K562 (cell line): ENCODE results near the gene THOP1. TPM values are rescaled to one million over a fixed set of nuclear protein-coding genes. Genes with fewer than 3 reads are reported as not detected.
A peak's percentile ranks its signal among the peaks of the same experiment; 100 is the strongest.

ENCODE experiments used
- ARID3B ChIP-seq: fragments of 250-450 bp; sonication (Bioruptor Pico); IDR thresholded peaks from 2 replicates; pipeline ENCODE4 v1.4.0; 2020; ENCODE audit warnings: borderline replicate concordance
- CC2D1A ChIP-seq: fragments of 450-650 bp; IDR thresholded peaks from 2 replicates; pipeline ENCODE4 v1.6.1; 2017; ENCODE audit warnings: mild to moderate bottlenecking
- FOSL1 ChIP-seq: fragments of 200-800 bp; sonication (Bioruptor generic); conservative IDR thresholded peaks from 2 replicates; pipeline ENCODE4 v1.6.1; 2016; ENCODE audit warnings: missing genetic modification characterization, missing compliant biosample characterization
- FOXP1 ChIP-seq: sonication (generic); formaldehyde crosslinking; IDR thresholded peaks from 2 replicates; pipeline ENCODE4 v1.8.0; 2022; ENCODE audit warnings: mild to moderate bottlenecking, missing genetic modification reagents
- GATA2 ChIP-seq: sonication (generic); formaldehyde crosslinking; IDR thresholded peaks from 2 replicates; pipeline ENCODE4 v1.4.0; 2020; ENCODE audit warnings: mild to moderate bottlenecking, missing genetic modification reagents
- HDAC1 ChIP-seq, 2 experiments: fragments of 450-650 bp; IDR thresholded peaks; 2 replicates each; pipeline ENCODE4 v1.6.1; 2016 to 2017; ENCODE audit warnings: inconsistent platforms in 1 of 2, mild to moderate bottlenecking in 1 of 2, moderate library complexity in 1 of 2
- PTRF ChIP-seq: fragments of 450-650 bp; IDR thresholded peaks from 2 replicates; pipeline ENCODE4 v1.6.1; 2016; ENCODE audit warnings: mild to moderate bottlenecking, missing genetic modification characterization, missing compliant biosample characterization
- RBM22 ChIP-seq: fragments of 200-400 bp; formaldehyde crosslinking; IDR thresholded peaks from 2 replicates; pipeline ENCODE4 v1.6.1; 2018; ENCODE audit warnings: low read length, low read depth; ENCODE audit not compliant: poor library complexity, severe bottlenecking
- ZBTB17 ChIP-seq: fragments of 450-650 bp; formaldehyde crosslinking; IDR thresholded peaks from 2 replicates; pipeline ENCODE4 v1.4.0; 2020; ENCODE audit warnings: mild to moderate bottlenecking
- ZNF282 ChIP-seq: sonication (generic); formaldehyde crosslinking; IDR thresholded peaks from 2 replicates; pipeline ENCODE4 v1.8.1; 2023; ENCODE audit warnings: missing genetic modification reagents
- ZNF511 ChIP-seq: sonication (generic); formaldehyde crosslinking; IDR thresholded peaks from 2 replicates; pipeline ENCODE4 v1.8.0; 2022; ENCODE audit warnings: mild to moderate bottlenecking, missing genetic modification reagents
- ZNF764 ChIP-seq: fragments of 250-450 bp; sonication (Bioruptor Pico); IDR thresholded peaks from 2 replicates; pipeline ENCODE4 v1.4.0; 2020; ENCODE audit warnings: low read depth, mild to moderate bottlenecking, moderate library complexity
- polyA plus RNA-seq, 8 experiments: library from polyadenylated mRNA; depleted of rRNA in 4 of 8; stranded (reverse) in 5 of 8; unstranded in 3 of 8; fragments of >200 nt; fragmentation: Nextera tagmentation in 2 of 8; fragmentation: Illumina TruSeq in 1 of 8; extraction: Ambion mirVana in 2 of 8; extraction: Trizol in 1 of 8; gene quantifications; 2 replicates each; pipeline versions ENCODE4 v1.2.1 to v1.2.3, GENCODE V29; 2011 to 2014; ENCODE audit warnings: inconsistent platforms in 1 of 8, missing spikeins in 1 of 8
- total RNA-seq, 7 experiments: library from RNA; depleted of rRNA in 6 of 7; stranded (reverse); fragments of >200 nt in 6 of 7; fragmentation: Illumina TruSeq in 2 of 7; extraction: Trizol in 2 of 7; gene quantifications; 2 replicates each; pipeline versions ENCODE4 v1.2.1 to v1.2.3, GENCODE V29; 2011 to 2021; ENCODE audit warnings: low replicate concordance in 1 of 7
- TF ChIP-seq, protein P1 (sequence below): fragments of 200-600 bp; sonication (generic); IDR thresholded peaks from one replicate; pipeline ENCODE4 v1.6.1; 2012; ENCODE audit warnings: mild to moderate bottlenecking, low read depth, low read length, inconsistent platforms

THOP1 gene
- total and polyA plus RNA-seq, 9 of the 15 experiments (the other 6 are each of a cell fraction or from before 2014, with no cell fraction given), result 1.3 to 255 (median 96.1) TPM

GRCh38 chr19:2819540-2820111, 34.3 kb downstream of the THOP1 start, which contains the start of gene ZNF554 (continued):
- TF ChIP-seq, protein P1, sequence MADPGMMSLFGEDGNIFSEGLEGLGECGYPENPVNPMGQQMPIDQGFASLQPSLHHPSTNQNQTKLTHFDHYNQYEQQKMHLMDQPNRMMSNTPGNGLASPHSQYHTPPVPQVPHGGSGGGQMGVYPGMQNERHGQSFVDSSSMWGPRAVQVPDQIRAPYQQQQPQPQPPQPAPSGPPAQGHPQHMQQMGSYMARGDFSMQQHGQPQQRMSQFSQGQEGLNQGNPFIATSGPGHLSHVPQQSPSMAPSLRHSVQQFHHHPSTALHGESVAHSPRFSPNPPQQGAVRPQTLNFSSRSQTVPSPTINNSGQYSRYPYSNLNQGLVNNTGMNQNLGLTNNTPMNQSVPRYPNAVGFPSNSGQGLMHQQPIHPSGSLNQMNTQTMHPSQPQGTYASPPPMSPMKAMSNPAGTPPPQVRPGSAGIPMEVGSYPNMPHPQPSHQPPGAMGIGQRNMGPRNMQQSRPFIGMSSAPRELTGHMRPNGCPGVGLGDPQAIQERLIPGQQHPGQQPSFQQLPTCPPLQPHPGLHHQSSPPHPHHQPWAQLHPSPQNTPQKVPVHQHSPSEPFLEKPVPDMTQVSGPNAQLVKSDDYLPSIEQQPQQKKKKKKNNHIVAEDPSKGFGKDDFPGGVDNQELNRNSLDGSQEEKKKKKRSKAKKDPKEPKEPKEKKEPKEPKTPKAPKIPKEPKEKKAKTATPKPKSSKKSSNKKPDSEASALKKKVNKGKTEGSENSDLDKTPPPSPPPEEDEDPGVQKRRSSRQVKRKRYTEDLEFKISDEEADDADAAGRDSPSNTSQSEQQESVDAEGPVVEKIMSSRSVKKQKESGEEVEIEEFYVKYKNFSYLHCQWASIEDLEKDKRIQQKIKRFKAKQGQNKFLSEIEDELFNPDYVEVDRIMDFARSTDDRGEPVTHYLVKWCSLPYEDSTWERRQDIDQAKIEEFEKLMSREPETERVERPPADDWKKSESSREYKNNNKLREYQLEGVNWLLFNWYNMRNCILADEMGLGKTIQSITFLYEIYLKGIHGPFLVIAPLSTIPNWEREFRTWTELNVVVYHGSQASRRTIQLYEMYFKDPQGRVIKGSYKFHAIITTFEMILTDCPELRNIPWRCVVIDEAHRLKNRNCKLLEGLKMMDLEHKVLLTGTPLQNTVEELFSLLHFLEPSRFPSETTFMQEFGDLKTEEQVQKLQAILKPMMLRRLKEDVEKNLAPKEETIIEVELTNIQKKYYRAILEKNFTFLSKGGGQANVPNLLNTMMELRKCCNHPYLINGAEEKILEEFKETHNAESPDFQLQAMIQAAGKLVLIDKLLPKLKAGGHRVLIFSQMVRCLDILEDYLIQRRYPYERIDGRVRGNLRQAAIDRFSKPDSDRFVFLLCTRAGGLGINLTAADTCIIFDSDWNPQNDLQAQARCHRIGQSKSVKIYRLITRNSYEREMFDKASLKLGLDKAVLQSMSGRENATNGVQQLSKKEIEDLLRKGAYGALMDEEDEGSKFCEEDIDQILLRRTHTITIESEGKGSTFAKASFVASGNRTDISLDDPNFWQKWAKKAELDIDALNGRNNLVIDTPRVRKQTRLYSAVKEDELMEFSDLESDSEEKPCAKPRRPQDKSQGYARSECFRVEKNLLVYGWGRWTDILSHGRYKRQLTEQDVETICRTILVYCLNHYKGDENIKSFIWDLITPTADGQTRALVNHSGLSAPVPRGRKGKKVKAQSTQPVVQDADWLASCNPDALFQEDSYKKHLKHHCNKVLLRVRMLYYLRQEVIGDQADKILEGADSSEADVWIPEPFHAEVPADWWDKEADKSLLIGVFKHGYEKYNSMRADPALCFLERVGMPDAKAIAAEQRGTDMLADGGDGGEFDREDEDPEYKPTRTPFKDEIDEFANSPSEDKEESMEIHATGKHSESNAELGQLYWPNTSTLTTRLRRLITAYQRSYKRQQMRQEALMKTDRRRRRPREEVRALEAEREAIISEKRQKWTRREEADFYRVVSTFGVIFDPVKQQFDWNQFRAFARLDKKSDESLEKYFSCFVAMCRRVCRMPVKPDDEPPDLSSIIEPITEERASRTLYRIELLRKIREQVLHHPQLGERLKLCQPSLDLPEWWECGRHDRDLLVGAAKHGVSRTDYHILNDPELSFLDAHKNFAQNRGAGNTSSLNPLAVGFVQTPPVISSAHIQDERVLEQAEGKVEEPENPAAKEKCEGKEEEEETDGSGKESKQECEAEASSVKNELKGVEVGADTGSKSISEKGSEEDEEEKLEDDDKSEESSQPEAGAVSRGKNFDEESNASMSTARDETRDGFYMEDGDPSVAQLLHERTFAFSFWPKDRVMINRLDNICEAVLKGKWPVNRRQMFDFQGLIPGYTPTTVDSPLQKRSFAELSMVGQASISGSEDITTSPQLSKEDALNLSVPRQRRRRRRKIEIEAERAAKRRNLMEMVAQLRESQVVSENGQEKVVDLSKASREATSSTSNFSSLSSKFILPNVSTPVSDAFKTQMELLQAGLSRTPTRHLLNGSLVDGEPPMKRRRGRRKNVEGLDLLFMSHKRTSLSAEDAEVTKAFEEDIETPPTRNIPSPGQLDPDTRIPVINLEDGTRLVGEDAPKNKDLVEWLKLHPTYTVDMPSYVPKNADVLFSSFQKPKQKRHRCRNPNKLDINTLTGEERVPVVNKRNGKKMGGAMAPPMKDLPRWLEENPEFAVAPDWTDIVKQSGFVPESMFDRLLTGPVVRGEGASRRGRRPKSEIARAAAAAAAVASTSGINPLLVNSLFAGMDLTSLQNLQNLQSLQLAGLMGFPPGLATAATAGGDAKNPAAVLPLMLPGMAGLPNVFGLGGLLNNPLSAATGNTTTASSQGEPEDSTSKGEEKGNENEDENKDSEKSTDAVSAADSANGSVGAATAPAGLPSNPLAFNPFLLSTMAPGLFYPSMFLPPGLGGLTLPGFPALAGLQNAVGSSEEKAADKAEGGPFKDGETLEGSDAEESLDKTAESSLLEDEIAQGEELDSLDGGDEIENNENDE, result no peak
- TF ChIP-seq ZNF511 (CRISPR knock-in tag) (0 out of 2 replicates have a peak, but pooled peaks have one; percentile 30), GATA2 (CRISPR knock-in tag) (no peak), FOXP1 (CRISPR knock-in tag) (no peak; the same call in 1 of the 2 replicates), ARID3B (no peak), ZBTB17 (CRISPR knock-in tag) (peak; percentile 82), ZNF764 (CRISPR knock-in tag) (no peak), FOSL1 (tag) (peak; percentile 54), PTRF (no peak), RBM22 (no peak), HDAC1 (IDR thresholded peaks at IDR 0.05) (0 out of 4 replicates have a peak, but pooled peaks of 1 of the 2 experiments have one; percentile 14), CC2D1A (peak; percentile 65; the same call in 1 of the 2 replicates), ZNF282 (CRISPR knock-in tag) (no peak)
- TF ChIP-seq, all 486 proteins: peak for 147
